Vagina (tissue), 2 donors: ENCODE results near the gene SLITRK6. TPM values are rescaled to one million over a fixed set of nuclear protein-coding genes. Genes with fewer than 3 reads are reported as not detected.
"Not testable (repeated sequence)": the region's sequence is repeated elsewhere in the genome, so short reads cannot be mapped to it uniquely, and the experiment has no call there.

ENCODE experiments used
- DNase-seq, 2 donors: peaks; one replicate each; pipeline ENCODE4 v3.0.0-alpha.2; 2017; ENCODE audit errors: extremely low spot score in 2 of 2
- H3K27ac ChIP-seq: fragments of 200-600 bp; sonication (generic); one replicate; pipeline ENCODE4 v1.5.1; 2019
- H3K27me3 ChIP-seq: fragments of 200-600 bp; sonication (generic); one replicate; pipeline ENCODE4 v1.5.1; 2019
- H3K36me3 ChIP-seq, 2 donors: fragments of 200-600 bp; sonication (generic); one replicate each; pipeline ENCODE4 v1.5.1; 2017 to 2019
- H3K4me1 ChIP-seq: fragments of 200-600 bp; sonication (generic); one replicate; pipeline ENCODE4 v1.5.1; 2019
- H3K4me3 ChIP-seq, 2 donors: fragments of 200-600 bp; sonication (generic); 1 replicate in 1 of 2; 2 replicates in 1 of 2; pipeline ENCODE4 v1.5.1; 2016 to 2019
- H3K9me3 ChIP-seq: fragments of 200-600 bp; sonication (generic); one replicate; pipeline ENCODE4 v1.5.1; 2019
- POLR2A ChIP-seq, 2 donors: fragments of 450-650 bp; IDR thresholded peaks; one replicate each; pipeline ENCODE4 v1.6.1; 2017; ENCODE audit warnings: antibody characterized with exemption in 2 of 2, mild to moderate bottlenecking in 2 of 2, moderate library complexity in 2 of 2
- POLR2AphosphoS5 ChIP-seq, 2 donors: sonication (generic); formaldehyde crosslinking; IDR thresholded peaks; one replicate each; pipeline ENCODE4 v1.9.0; 2017; ENCODE audit warnings: antibody characterized with exemption in 2 of 2, mild to moderate bottlenecking in 2 of 2, low read depth in 1 of 2; ENCODE audit not compliant: insufficient read depth in 1 of 2
- intact Hi-C: fragments of 100-400 bp; cut with DNase I; formaldehyde crosslinking; loops from one replicate; pipeline ENCODE4 v1.15.1; 2023
- total RNA-seq: library from RNA; depleted of rRNA; stranded (reverse); fragments of >200 nt; gene quantifications from one replicate; pipeline ENCODE4 v1.2.3, GENCODE V29; 2016
- TF ChIP-seq, protein P1 (sequence below), 3 experiments: fragments of 450-650 bp in 2 of 3; fragments of 200-600 bp in 1 of 3; sonication (generic) in 1 of 3; IDR thresholded peaks; one replicate each; pipeline ENCODE4 v1.5.1; 2017 to 2019; ENCODE audit warnings: antibody characterized with exemption in 3 of 3, mild to moderate bottlenecking in 2 of 3, moderate library complexity in 2 of 3

Gene SLITRK6
- total RNA-seq, 1 donor from 2014 or later: 0.74 TPM

DNA sequence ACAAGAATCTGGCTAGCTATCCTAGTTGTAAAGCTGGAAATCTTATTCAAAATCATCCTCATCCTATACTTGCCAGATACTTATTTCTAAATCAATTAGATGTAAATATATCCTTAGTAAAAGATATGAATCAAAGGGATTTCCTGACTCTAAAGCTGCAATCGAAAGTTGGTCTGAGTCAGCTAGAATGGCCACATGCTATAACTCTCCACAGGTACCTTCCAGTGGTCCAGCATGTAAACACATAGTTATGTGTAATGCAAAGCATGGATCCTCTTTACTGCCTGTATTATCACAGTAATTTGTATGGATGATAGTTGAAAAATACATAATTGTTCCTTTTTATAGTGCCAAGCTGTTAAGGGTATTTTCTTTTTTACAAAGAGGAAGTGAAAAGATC is 27.4 kb downstream of the SLITRK6 start:
- no peaks in the 10 kb centered on the region for H3K27me3 ChIP-seq
- no peaks in the 10 kb centered on the region for H3K9me3 ChIP-seq
- intact Hi-C loops: no loop called here
- H3K27ac ChIP-seq: no peak overlapping the region
- no peaks in the 10 kb centered on the region for H3K36me3 ChIP-seq
- TF ChIP-seq POLR2AphosphoS5 (IDR thresholded peaks at IDR 0.05; ENCODE audit: insufficient read depth in 1 of 2, low read depth in 1 of 2) (no peak), POLR2A (IDR thresholded peaks at IDR 0.05) (no peak)
- TF ChIP-seq, protein P1, sequence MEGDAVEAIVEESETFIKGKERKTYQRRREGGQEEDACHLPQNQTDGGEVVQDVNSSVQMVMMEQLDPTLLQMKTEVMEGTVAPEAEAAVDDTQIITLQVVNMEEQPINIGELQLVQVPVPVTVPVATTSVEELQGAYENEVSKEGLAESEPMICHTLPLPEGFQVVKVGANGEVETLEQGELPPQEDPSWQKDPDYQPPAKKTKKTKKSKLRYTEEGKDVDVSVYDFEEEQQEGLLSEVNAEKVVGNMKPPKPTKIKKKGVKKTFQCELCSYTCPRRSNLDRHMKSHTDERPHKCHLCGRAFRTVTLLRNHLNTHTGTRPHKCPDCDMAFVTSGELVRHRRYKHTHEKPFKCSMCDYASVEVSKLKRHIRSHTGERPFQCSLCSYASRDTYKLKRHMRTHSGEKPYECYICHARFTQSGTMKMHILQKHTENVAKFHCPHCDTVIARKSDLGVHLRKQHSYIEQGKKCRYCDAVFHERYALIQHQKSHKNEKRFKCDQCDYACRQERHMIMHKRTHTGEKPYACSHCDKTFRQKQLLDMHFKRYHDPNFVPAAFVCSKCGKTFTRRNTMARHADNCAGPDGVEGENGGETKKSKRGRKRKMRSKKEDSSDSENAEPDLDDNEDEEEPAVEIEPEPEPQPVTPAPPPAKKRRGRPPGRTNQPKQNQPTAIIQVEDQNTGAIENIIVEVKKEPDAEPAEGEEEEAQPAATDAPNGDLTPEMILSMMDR (IDR thresholded peaks at IDR 0.05): no peak
- no peaks in the 10 kb centered on the region for H3K4me1 ChIP-seq
- H3K4me3 ChIP-seq: no peak overlapping the region
- no peak for DNase-seq

- no peaks in the 10 kb centered on the region for H3K36me3 ChIP-seq
Observed at GRCh38 chr13:85768946-85769345, 30.3 kb downstream of the SLITRK6 start.

GRCh38 chr13:85755123-85755522 is 44.1 kb downstream of the SLITRK6 start:
- H3K4me1 ChIP-seq: no peaks in the 10 kb centered on the region
- no peak overlapping the region for H3K27ac ChIP-seq
- H3K4me3 ChIP-seq: no peak overlapping the region
- H3K27me3 ChIP-seq: no peaks in the 10 kb centered on the region
- no peak for DNase-seq
- H3K36me3 ChIP-seq: no peaks in the 10 kb centered on the region
- H3K9me3 ChIP-seq: no peaks in the 10 kb centered on the region
- TF ChIP-seq, protein P1 (IDR thresholded peaks at IDR 0.05): no peak
- TF ChIP-seq POLR2AphosphoS5 (IDR thresholded peaks at IDR 0.05; ENCODE audit: insufficient read depth in 1 of 2, low read depth in 1 of 2) (no peak), POLR2A (IDR thresholded peaks at IDR 0.05) (no peak)
- intact Hi-C loops: no loop called here

More at GRCh38 chr13:85768946-85769345, 30.3 kb downstream of the SLITRK6 start:
- DNase-seq: no peak
- no peaks in the 10 kb centered on the region for H3K9me3 ChIP-seq
- no peaks in the 10 kb centered on the region for H3K27me3 ChIP-seq
- TF ChIP-seq POLR2A (IDR thresholded peaks at IDR 0.05) (no peak), POLR2AphosphoS5 (IDR thresholded peaks at IDR 0.05; ENCODE audit: insufficient read depth in 1 of 2, low read depth in 1 of 2) (no peak)
- TF ChIP-seq, protein P1 (IDR thresholded peaks at IDR 0.05): no peak
- H3K4me1 ChIP-seq: no peaks in the 10 kb centered on the region
- no peak overlapping the region for H3K4me3 ChIP-seq
- intact Hi-C loops: no loop called here
- H3K27ac ChIP-seq: no peak overlapping the region

- intact Hi-C loops: not testable (repeated sequence)
Observed at GRCh38 chr13:85743201-85743770, 55.9 kb downstream of the SLITRK6 start.

More at GRCh38 chr13:85743201-85743770, 55.9 kb downstream of the SLITRK6 start:
- H3K36me3 ChIP-seq, H3K27ac ChIP-seq, H3K27me3 ChIP-seq, DNase-seq, H3K4me1 ChIP-seq, H3K4me3 ChIP-seq, H3K9me3 ChIP-seq: not testable (repeated sequence)
